Measurements from ENCODE around the gene NLRP9.

The NLRP9 gene

GRCh38 chr19:55663846-55664536 is 74.2 kb downstream of the NLRP9 start:
- no peak for TF ChIP-seq CTCF (IDR thresholded peaks at IDR 0.05; ENCODE audit: insufficient read depth, missing control alignments)
- no peak for FAIRE-seq
- no peak for DNase-seq (ENCODE audit: insufficient read length, low spot score)

- TF ChIP-seq CTCF (IDR thresholded peaks at IDR 0.05; ENCODE audit: insufficient read depth, missing control alignments), result no peak
- FAIRE-seq (no peak), DNase-seq (ENCODE audit: insufficient read length, low spot score) (no peak)
Observed at GRCh38 chr19:55661826-55662225, 76.4 kb downstream of the NLRP9 start.

- TF ChIP-seq CTCF (IDR thresholded peaks at IDR 0.05; ENCODE audit: insufficient read depth, missing control alignments), result no peak
- DNase-seq (ENCODE audit: insufficient read length, low spot score) (no peak), FAIRE-seq (no peak)
Observed at GRCh38 chr19:55660991-55661390, 77.2 kb downstream of the NLRP9 start.

- FAIRE-seq, result no peak
- TF ChIP-seq CTCF (IDR thresholded peaks at IDR 0.05; ENCODE audit: insufficient read depth, missing control alignments), result no peak
- DNase-seq (ENCODE audit: insufficient read length, low spot score), result no peak
Observed at GRCh38 chr19:55660404-55660803, 77.8 kb downstream of the NLRP9 start.

- no peak for DNase-seq (ENCODE audit: insufficient read length, low spot score)
- no peak for FAIRE-seq
- TF ChIP-seq CTCF (IDR thresholded peaks at IDR 0.05; ENCODE audit: insufficient read depth, missing control alignments), result no peak
Observed at GRCh38 chr19:55659822-55660221, 78.4 kb downstream of the NLRP9 start.

- no peak for FAIRE-seq
- DNase-seq (ENCODE audit: insufficient read length, low spot score), result no peak
- TF ChIP-seq CTCF (IDR thresholded peaks at IDR 0.05; ENCODE audit: insufficient read depth, missing control alignments), result no peak
Observed at GRCh38 chr19:55658846-55659459, 79.2 kb downstream of the NLRP9 start.
